ENCODE measurements around the gene SPTLC1.
"Not testable (repeated sequence)": the region's sequence is repeated elsewhere in the genome, so short reads cannot be mapped to it uniquely, and the experiment has no call there.

Gene SPTLC1

DNA sequence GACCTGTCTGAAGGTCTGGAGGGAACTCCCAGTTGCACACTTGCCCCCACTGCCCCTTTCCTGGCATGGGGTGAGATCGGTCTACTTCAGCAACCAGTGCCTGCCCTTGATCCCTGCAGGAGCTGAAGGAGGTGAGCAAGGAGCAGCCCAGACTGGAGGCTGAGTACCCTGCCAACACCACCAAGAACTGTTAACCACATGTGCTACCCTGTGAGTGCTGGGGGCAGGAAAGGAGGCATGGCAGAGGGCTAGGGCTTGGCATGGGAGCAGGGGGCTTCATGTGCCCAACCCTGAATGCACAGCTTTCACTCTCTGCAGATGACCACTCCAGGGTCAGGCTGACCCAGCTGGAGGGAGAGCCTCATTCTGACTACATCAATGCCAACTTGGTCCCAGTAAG lies 17.3 kb upstream of the SPTLC1 start:
- no peak for DNase-seq
- H3K4me3 Mint-ChIP-seq, result no peak overlapping the region
- peaks cover 53% of the 10 kb centered on the region for H3K27me3 Mint-ChIP-seq
- H3K9me3 Mint-ChIP-seq, result no peaks in the 10 kb centered on the region
- no peaks in the 10 kb centered on the region for H3K36me3 Mint-ChIP-seq (ENCODE audit: low read depth)
- peaks cover 10% of the 10 kb centered on the region for H3K4me1 Mint-ChIP-seq (ENCODE audit: low read depth)
- no peak overlapping the region for H3K27ac Mint-ChIP-seq

- Mint-ChIP-seq H3K9me3 (no peaks in the 10 kb centered on the region), H3K27me3 (no peaks in the 10 kb centered on the region), H3K4me3 (no peak overlapping the region), H3K27ac (no peak overlapping the region), H3K36me3 (ENCODE audit: low read depth) (no peaks in the 10 kb centered on the region), H3K4me1 (ENCODE audit: low read depth) (no peaks in the 10 kb centered on the region)
- DNase-seq, result no peak
Measured at GRCh38 chr9:92122800-92123199, 7.6 kb upstream of the SPTLC1 start.

- Mint-ChIP-seq H3K36me3 (ENCODE audit: low read depth) (no peaks in the 10 kb centered on the region), H3K4me3 (no peak overlapping the region), H3K27me3 (no peaks in the 10 kb centered on the region), H3K9me3 (no peaks in the 10 kb centered on the region), H3K27ac (no peak overlapping the region), H3K4me1 (ENCODE audit: low read depth) (no peaks in the 10 kb centered on the region)
- DNase-seq, result no peak
Measured at GRCh38 chr9:92122061-92122460, 6.8 kb upstream of the SPTLC1 start.

- DNase-seq, result no peak
- Mint-ChIP-seq H3K36me3 (ENCODE audit: low read depth) (no peaks in the 10 kb centered on the region), H3K4me3 (no peak overlapping the region), H3K9me3 (no peaks in the 10 kb centered on the region), H3K27me3 (no peaks in the 10 kb centered on the region), H3K27ac (no peak overlapping the region), H3K4me1 (ENCODE audit: low read depth) (peaks cover 1% of the 10 kb centered on the region)
Measured at GRCh38 chr9:92121265-92121664, 6.1 kb upstream of the SPTLC1 start.

DNA sequence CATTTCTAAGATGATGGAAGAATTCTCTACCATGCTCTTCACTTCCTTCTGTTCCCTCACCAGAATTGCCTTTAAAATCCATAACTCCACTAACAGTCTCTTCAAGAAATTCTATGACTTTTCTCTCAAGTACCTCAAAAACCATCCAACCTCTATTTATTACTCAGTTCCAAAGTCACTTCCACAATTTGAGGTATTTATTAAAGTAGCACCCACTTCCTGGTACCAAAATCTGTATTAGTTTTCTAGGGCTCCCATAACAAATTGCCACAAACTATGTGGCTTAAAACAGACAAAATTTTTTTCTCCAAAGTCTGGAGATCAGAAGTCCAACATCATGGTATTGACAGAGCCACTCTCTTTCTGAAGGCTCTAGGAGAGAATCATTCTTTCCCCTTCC lies 4.9 kb upstream of the SPTLC1 start:
- peaks cover 8% of the 10 kb centered on the region for H3K4me1 Mint-ChIP-seq (ENCODE audit: low read depth)
- H3K4me3 Mint-ChIP-seq, result no peak overlapping the region
- no peaks in the 10 kb centered on the region for H3K9me3 Mint-ChIP-seq
- H3K36me3 Mint-ChIP-seq (ENCODE audit: low read depth), result peaks cover 2% of the 10 kb centered on the region
- no peak for DNase-seq
- H3K27ac Mint-ChIP-seq, result no peak overlapping the region
- H3K27me3 Mint-ChIP-seq, result no peaks in the 10 kb centered on the region

GRCh38 chr9:92119586-92119985 lies 4.4 kb upstream of the SPTLC1 start:
- H3K4me1 Mint-ChIP-seq (ENCODE audit: low read depth), result peaks cover 9% of the 10 kb centered on the region
- H3K27me3 Mint-ChIP-seq, result no peaks in the 10 kb centered on the region
- no peak overlapping the region for H3K4me3 Mint-ChIP-seq
- peaks cover 8% of the 10 kb centered on the region for H3K36me3 Mint-ChIP-seq (ENCODE audit: low read depth)
- no peaks in the 10 kb centered on the region for H3K9me3 Mint-ChIP-seq
- no peak overlapping the region for H3K27ac Mint-ChIP-seq
- DNase-seq, result no peak

DNA sequence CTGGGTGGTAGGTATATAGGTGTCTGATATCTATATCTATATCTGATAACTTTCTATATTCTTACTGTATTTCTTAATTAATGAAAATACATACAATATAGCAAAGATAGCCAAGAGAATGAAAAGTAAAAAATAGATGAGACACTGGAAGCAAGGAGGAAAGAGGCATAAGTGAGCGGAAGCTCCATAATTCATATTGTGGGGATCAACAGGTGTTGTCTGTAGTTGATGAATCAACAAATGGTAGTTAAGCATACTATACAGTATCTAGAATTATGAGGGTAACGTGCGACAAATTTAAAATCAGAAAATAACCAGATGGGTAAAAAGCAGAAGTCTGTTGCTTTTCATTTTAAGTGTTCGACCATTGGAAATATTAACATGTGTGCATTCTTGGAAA lies 7.1 kb downstream of the SPTLC1 start:
- peaks cover 19% of the 10 kb centered on the region for H3K4me1 Mint-ChIP-seq (ENCODE audit: low read depth)
- H3K27me3 Mint-ChIP-seq, result no peaks in the 10 kb centered on the region
- DNase-seq, result no peak
- H3K9me3 Mint-ChIP-seq, result no peaks in the 10 kb centered on the region
- no peak overlapping the region for H3K4me3 Mint-ChIP-seq
- no peak overlapping the region for H3K27ac Mint-ChIP-seq
- H3K36me3 Mint-ChIP-seq (ENCODE audit: low read depth), result peaks cover 49% of the 10 kb centered on the region

DNA sequence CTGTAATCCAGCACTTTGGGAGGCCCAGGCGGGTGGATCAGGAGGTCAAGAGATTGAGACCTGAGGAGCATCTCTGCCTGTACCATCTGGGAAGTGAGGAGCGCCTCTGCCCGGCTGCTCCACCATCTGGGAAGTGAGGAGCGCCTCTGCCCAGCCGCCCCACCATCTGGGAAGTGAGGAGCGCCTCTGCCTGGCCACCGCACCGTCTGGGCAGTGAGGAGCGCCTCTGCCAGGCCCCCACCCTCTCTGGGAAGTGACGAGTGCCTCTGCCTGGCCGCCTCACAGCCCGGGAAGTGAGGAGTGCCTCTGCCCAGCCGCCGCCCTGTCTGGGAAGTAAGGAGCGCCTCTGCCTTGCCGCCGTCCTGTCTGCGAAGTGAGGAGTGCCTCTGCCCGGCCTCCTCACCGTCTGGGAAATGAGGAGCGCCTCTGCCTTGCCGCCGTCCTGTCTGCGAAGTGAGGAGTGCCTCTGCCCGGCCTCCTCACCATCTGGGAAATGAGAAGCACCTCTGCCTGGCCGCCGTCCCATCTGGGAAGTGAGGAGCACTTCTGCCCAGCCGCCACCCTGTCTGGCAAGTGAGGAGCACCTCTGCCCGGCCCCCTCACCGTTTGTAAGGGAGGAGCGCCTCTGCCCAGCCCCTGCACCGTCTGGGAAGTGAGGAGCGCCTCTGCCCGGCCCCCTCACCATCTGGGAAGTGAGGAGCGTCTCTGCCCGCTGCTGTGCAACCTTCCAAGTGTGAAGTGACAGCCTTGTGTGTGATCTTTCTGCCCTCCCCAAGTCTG lies 9.6 kb downstream of the SPTLC1 start:
- H3K27ac Mint-ChIP-seq, H3K27me3 Mint-ChIP-seq, H3K9me3 Mint-ChIP-seq, DNase-seq, H3K4me3 Mint-ChIP-seq: not testable (repeated sequence)
- Mint-ChIP-seq H3K4me1 (ENCODE audit: low read depth) (peaks cover 14% of the 10 kb centered on the region), H3K36me3 (ENCODE audit: low read depth) (peaks cover 70% of the 10 kb centered on the region)

DNA sequence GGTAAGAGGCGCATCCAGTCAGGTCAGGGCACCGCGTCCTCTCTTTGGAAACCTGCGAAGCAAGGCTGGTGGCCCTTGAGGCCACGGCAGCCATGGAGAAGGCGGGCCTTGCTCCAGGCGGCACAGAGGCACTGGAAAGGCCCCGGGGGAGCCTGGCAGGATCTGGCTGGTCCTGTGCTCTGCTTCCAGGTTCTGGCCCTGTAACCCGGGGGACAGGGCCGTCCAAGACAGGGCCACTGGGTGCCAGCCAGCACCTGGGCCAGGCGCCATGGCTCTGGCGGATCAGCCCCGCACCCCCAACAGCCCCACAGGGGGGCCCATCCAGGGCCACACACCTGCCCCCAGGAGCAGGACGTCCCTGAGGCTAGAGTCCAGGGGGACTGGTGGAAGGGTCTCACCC lies 11.6 kb downstream of the SPTLC1 start:
- not testable (repeated sequence) for H3K4me3 Mint-ChIP-seq, H3K27me3 Mint-ChIP-seq, DNase-seq, H3K27ac Mint-ChIP-seq, H3K9me3 Mint-ChIP-seq
- peaks cover 85% of the 10 kb centered on the region for H3K36me3 Mint-ChIP-seq (ENCODE audit: low read depth)
- peaks cover 26% of the 10 kb centered on the region for H3K4me1 Mint-ChIP-seq (ENCODE audit: low read depth)

GRCh38 chr9:92100237-92100911 lies 14.8 kb downstream of the SPTLC1 start:
- Mint-ChIP-seq H3K4me1 (ENCODE audit: low read depth) (peaks cover 48% of the 10 kb centered on the region), H3K27me3 (no peaks in the 10 kb centered on the region), H3K4me3 (no peak overlapping the region), H3K27ac (peak overlapping the region; percentile 24), H3K9me3 (peaks cover 3% of the 10 kb centered on the region), H3K36me3 (ENCODE audit: low read depth) (peaks cover 80% of the 10 kb centered on the region)
- no peak for DNase-seq

DNA sequence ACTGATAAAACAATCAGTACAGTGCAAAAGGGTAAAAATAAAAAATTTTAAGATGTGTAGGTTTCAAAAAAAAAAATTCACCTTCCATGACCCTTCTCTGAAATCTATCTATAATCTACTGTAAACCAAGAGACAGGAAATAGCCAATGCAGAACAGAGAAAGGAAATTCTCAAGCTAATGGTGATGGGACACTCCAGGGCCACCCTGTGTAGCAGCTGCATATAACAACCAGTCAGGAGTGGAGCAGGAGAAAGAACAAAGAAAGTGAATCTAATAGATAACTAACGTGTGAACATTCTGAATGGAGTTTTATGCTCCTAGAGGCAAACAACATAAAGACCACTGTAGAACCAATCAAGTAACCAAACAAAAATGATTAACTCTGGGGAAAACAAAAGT lies 16.6 kb downstream of the SPTLC1 start:
- peaks cover 65% of the 10 kb centered on the region for H3K4me1 Mint-ChIP-seq (ENCODE audit: low read depth)
- no peaks in the 10 kb centered on the region for H3K27me3 Mint-ChIP-seq
- no peak for DNase-seq
- H3K9me3 Mint-ChIP-seq, result peaks cover 3% of the 10 kb centered on the region
- H3K36me3 Mint-ChIP-seq (ENCODE audit: low read depth), result peaks cover 85% of the 10 kb centered on the region
- H3K4me3 Mint-ChIP-seq, result peak overlapping the region; percentile 46
- H3K27ac Mint-ChIP-seq, result peak overlapping the region; percentile 91

DNA sequence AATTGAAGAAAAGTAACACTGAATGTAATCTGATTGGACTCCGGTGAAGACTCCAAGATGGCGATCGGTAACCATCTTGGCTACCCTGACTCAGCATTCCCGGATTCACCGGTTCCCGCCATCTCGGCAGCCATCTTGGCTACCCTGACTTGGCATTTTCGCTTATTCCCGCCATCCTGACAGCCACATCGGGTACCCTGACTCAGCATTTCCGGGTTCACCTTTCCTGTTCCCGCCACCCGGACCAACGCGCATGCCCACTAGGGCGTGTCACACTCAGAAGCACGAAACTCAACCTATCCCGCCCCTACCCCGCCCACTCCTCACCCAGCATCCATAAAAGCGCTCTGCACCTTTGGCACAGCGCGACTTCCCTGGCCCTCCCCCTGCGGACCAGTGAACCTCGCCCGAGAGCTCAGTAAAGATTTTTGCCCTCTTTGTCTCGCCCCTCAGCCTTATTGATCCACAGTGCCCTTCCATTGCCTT lies 17.2 kb downstream of the SPTLC1 start:
- Mint-ChIP-seq H3K27ac (peak overlapping the region; percentile 91), H3K9me3 (peaks cover 3% of the 10 kb centered on the region), H3K4me1 (ENCODE audit: low read depth) (peaks cover 68% of the 10 kb centered on the region), H3K36me3 (ENCODE audit: low read depth) (peaks cover 81% of the 10 kb centered on the region), H3K4me3 (peak overlapping the region; percentile 46), H3K27me3 (no peaks in the 10 kb centered on the region)
- peak; percentile 83 for DNase-seq

DNA sequence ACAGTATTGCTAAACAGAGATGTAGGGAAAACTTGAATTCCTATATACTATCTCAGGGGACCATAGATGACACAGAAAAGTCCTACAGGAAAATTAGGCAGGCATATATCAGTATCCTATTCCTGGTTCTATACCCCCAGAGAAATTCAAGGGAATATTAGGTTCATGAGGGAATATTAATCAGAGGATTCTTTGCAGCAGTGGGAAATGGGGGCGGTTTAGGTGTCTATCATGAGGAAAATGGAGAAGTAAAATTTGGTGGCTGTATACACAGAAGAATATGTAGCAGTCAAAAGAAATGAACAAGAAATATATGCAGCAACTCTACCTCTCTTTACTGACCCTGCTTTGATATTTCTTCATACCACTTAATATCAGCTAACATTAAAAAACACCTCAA lies 20.0 kb downstream of the SPTLC1 start:
- no peak overlapping the region for H3K4me3 Mint-ChIP-seq
- H3K27me3 Mint-ChIP-seq, result no peaks in the 10 kb centered on the region
- peak overlapping the region; percentile 91 for H3K27ac Mint-ChIP-seq
- peaks cover 63% of the 10 kb centered on the region for H3K4me1 Mint-ChIP-seq (ENCODE audit: low read depth)
- DNase-seq, result no peak
- peaks cover 3% of the 10 kb centered on the region for H3K9me3 Mint-ChIP-seq
- peaks cover 67% of the 10 kb centered on the region for H3K36me3 Mint-ChIP-seq (ENCODE audit: low read depth)

GRCh38 chr9:92094655-92095054 lies 20.6 kb downstream of the SPTLC1 start:
- Mint-ChIP-seq H3K27me3 (no peaks in the 10 kb centered on the region), H3K4me1 (ENCODE audit: low read depth) (peaks cover 63% of the 10 kb centered on the region), H3K36me3 (ENCODE audit: low read depth) (peaks cover 69% of the 10 kb centered on the region), H3K9me3 (peaks cover 3% of the 10 kb centered on the region), H3K4me3 (no peak overlapping the region), H3K27ac (peak overlapping the region; percentile 91)
- peak; percentile 57 for DNase-seq

GRCh38 chr9:92077888-92078287 lies 37.3 kb downstream of the SPTLC1 start:
- Mint-ChIP-seq H3K4me1 (ENCODE audit: low read depth) (no peaks in the 10 kb centered on the region), H3K27ac (no peak overlapping the region), H3K9me3 (no peaks in the 10 kb centered on the region), H3K27me3 (no peaks in the 10 kb centered on the region), H3K36me3 (ENCODE audit: low read depth) (peaks cover 27% of the 10 kb centered on the region), H3K4me3 (no peak overlapping the region)
- no peak for DNase-seq

All from activated T-cell treated with anti-CD3 and anti-CD28 coated beads, Interleukin-2, amount 50 U/mL, for 24 hours (primary cell).